DMS114 treated with DMSO at 0.1 percent for 48 hours (cell line): ENCODE measurements around the gene MSRB1.

ENCODE experiments used
- DNase-seq: peaks from one replicate; lab custom pipeline; 2025; ENCODE audit not compliant: unreplicated experiment; lab: John Stamatoyannopoulos, UW

MSRB1 gene

GRCh38 chr16:1979271-1980029 lies 36.5 kb upstream of the MSRB1 start:
- DNase-seq, result no peak

- DNase-seq, result no peak
Measured at GRCh38 chr16:1978476-1979120, 35.6 kb upstream of the MSRB1 start.

DNA sequence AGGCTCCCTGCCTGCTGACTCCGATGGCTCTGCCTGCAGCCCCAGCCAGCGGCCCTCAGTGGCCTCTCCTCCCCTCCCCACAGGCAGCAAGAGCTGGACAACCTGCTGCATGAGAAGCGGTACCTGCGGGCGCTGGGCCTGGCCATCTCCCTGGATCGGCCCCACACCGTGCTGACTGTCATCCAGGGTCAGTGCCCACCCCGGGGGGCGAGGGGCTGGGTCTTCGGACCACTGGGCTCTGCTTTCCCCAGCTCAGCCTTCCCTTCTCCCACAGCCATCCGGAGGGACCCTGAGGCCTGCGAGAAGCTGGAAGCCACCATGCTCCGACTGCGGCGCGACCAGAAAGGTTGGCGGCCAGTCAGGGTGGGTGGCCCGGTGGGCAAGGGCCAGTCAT lies 34.9 kb upstream of the MSRB1 start:
- DNase-seq, result no peak

- DNase-seq, result no peak
Measured at GRCh38 chr16:1976951-1977874, 34.2 kb upstream of the MSRB1 start.

GRCh38 chr16:1976216-1976520 lies 33.2 kb upstream of the MSRB1 start:
- no peak for DNase-seq

GRCh38 chr16:1975432-1976215 lies 32.6 kb upstream of the MSRB1 start:
- DNase-seq, result no peak

GRCh38 chr16:1974157-1975070 lies 31.4 kb upstream of the MSRB1 start:
- no peak for DNase-seq

GRCh38 chr16:1973461-1974156 lies 30.6 kb upstream of the MSRB1 start:
- DNase-seq, result no peak

GRCh38 chr16:1972490-1972877 lies 29.5 kb upstream of the MSRB1 start:
- no peak for DNase-seq

- DNase-seq, result peak; percentile 75
Measured at GRCh38 chr16:1971796-1972489, 28.9 kb upstream of the MSRB1 start, which contains the start of gene TBL3. TSS of gene TBL3 (plus strand) at chr16:1972053. CDS start at chr16:1972165, 112 bp downstream.

DNA sequence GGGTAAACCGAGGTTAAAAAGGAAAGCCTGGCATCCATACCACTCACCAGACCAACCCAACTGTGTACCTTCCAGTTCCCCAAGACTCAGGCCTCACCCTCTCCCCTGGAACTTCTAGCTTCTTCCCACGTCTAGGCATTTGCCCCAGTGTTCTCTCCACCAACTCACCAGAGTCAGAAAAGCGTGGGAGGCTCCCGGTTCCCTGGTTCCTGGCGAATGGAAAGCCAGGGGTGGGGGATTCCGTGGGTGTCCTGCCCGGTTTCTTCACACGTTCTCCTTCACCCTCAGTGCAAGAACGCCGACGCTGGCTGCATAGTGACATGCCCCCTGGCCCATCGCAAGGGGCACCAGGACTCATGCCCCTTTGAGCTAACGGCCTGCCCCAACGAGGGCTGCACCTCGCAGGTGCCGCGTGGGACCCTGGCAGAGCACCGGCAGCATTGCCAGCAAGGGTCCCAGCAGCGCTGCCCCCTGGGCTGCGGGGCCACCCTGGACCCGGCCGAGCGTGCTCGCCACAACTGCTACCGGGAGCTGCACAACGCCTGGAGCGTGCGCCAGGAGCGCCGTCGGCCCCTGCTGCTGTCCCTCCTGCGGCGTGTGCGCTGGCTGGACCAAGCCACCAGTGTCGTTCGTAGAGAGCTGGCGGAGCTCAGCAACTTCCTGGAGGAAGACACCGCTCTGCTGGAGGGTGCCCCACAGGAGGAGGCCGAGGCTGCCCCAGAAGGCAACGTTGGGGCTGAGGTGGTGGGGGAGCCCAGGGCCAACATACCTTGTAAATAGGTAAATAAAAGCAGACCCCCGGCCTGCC lies 25.4 kb upstream of the MSRB1 start:
- no peak for DNase-seq

DNA sequence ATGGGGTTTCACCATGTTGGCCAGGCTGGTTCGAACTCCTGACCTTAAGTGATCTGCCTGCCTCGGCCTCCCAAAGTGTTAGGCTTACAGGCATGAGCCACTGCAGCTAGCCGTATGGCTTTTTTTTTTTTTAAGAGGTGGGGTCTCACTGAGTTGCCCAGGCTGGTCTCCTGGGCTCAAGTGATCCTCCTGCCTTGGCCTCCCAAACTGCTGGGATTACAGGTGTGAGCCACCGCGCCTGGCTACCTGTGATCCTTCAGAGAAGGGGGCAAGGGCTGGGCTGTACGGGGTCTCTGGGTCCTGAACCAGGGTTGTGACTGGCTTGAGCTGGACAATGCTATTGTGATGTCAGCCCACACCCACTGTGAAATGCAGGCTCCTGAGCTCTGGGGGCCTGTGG lies 23.5 kb upstream of the MSRB1 start, which contains the start of gene RNF151:
RNF151 (plus strand) TSS at position 397 of the 400 bp plus-strand sequence. CDS start 26 bp downstream, outside the sequence.
- no peak for DNase-seq

- no peak for DNase-seq
Measured at GRCh38 chr16:1965396-1966001, 22.5 kb upstream of the MSRB1 start.

GRCh38 chr16:1964506-1965395 lies 21.8 kb upstream of the MSRB1 start, which contains the start of gene RPS2:
TSS of gene RPS2 (minus strand) at chr16:1964826. CDS start at chr16:1964625, 201 bp downstream.
- DNase-seq, result peak; percentile 92

GRCh38 chr16:1963806-1964505 lies 21.0 kb upstream of the MSRB1 start:
- DNase-seq, result no peak
